Stimulated activated CD8-positive, alpha-beta memory T cell treated with anti-CD3 and anti-CD28 coated beads, Interleukin-2, amount 100 ng/mL, for 48 hours (primary cell): ENCODE data around the gene RALB.
"Not testable (repeated sequence)": the region's sequence is repeated elsewhere in the genome, so short reads cannot be mapped to it uniquely, and the experiment has no call there.

Source experiments
- DNase-seq, 2 donors: peaks; one replicate each; pipeline ENCODE4 v3.0.0-alpha.2; 2020; ENCODE audit warnings: low read depth in 2 of 2

Gene RALB

GRCh38 chr2:120224735-120225548 is 27.7 kb upstream of the RALB start:
- DNase-seq = no peak

GRCh38 chr2:120225549-120226065 is 27.0 kb upstream of the RALB start:
- DNase-seq = no peak

- no peak for DNase-seq
Measured at GRCh38 chr2:120226316-120226715, 26.3 kb upstream of the RALB start.

GRCh38 chr2:120227111-120227991 is 25.3 kb upstream of the RALB start:
- DNase-seq = no peak

- no peak for DNase-seq
Measured at GRCh38 chr2:120228503-120228902, 24.1 kb upstream of the RALB start.

GRCh38 chr2:120229341-120229740 is 23.3 kb upstream of the RALB start:
- no peak for DNase-seq

- DNase-seq = no peak
Measured at GRCh38 chr2:120230515-120231471, 21.9 kb upstream of the RALB start.

GRCh38 chr2:120231564-120231973 is 21.1 kb upstream of the RALB start:
- no peak for DNase-seq

- DNase-seq = peak; percentile 34 to 52
Measured at GRCh38 chr2:120231974-120232635, 20.5 kb upstream of the RALB start.

GRCh38 chr2:120233292-120233691 is 19.4 kb upstream of the RALB start:
- no peak for DNase-seq

- not testable (repeated sequence) for DNase-seq
Measured at GRCh38 chr2:120235158-120235557, 17.5 kb upstream of the RALB start.

- no peak for DNase-seq
Measured at GRCh38 chr2:120235681-120236080, 17.0 kb upstream of the RALB start.

GRCh38 chr2:120236316-120236715 is 16.3 kb upstream of the RALB start:
- DNase-seq = no peak

GRCh38 chr2:120236791-120237190 is 15.9 kb upstream of the RALB start:
- DNase-seq = no peak

- DNase-seq = no peak
Measured at GRCh38 chr2:120237491-120237902, 15.2 kb upstream of the RALB start.

GRCh38 chr2:120238728-120239487 is 13.7 kb upstream of the RALB start:
- DNase-seq = no peak

GRCh38 chr2:120239488-120240287 is 13.0 kb upstream of the RALB start:
- no peak for DNase-seq

GRCh38 chr2:120240901-120241429 is 11.7 kb upstream of the RALB start:
- no peak for DNase-seq

- DNase-seq = no peak
Measured at GRCh38 chr2:120241684-120242083, 11.0 kb upstream of the RALB start.
